Fibroblast of skin of back (primary cell): ENCODE results near the gene IMMT.
A peak's percentile ranks its signal among the peaks of the same experiment; 100 is the strongest.

Experiments used
- DNase-seq: peaks from one replicate; pipeline ENCODE4 v3.0.0-alpha.2; 2013

Gene IMMT

GRCh38 chr2:86140969-86141392, 54.3 kb downstream of the IMMT start:
- no peak for DNase-seq

- DNase-seq = no peak
Observed at GRCh38 chr2:86139981-86140380, 55.3 kb downstream of the IMMT start.

- DNase-seq = no peak
Observed at GRCh38 chr2:86138736-86139625, 56.3 kb downstream of the IMMT start.

- DNase-seq = no peak
Observed at GRCh38 chr2:86136141-86136540, 59.1 kb downstream of the IMMT start.

GRCh38 chr2:86135653-86136052, 59.6 kb downstream of the IMMT start:
- no peak for DNase-seq

- no peak for DNase-seq
Observed at GRCh38 chr2:86134709-86135108, 60.6 kb downstream of the IMMT start.

GRCh38 chr2:86124683-86125082, 70.6 kb downstream of the IMMT start:
- no peak for DNase-seq

- no peak for DNase-seq
Observed at GRCh38 chr2:86123328-86123925, 71.8 kb downstream of the IMMT start.

- no peak for DNase-seq
Observed at GRCh38 chr2:86118130-86118529, 77.1 kb downstream of the IMMT start.

- DNase-seq = no peak
Observed at GRCh38 chr2:86107031-86107430, 88.2 kb downstream of the IMMT start.

GRCh38 chr2:86105969-86106945, 89.0 kb downstream of the IMMT start, which contains the start of gene PTCD3:
Gene PTCD3, plus strand, starts transcription at chr2:86106235. Its CDS starts 13 bp downstream, at chr2:86106248.
- DNase-seq = peak; percentile 96

- peak; percentile 96 for DNase-seq
Observed at GRCh38 chr2:86105252-86105968, 89.9 kb downstream of the IMMT start, which contains the start of gene POLR1A. Gene POLR1A, minus strand, starts transcription at chr2:86105886. Its CDS starts 110 bp downstream, at chr2:86105776.

- DNase-seq = no peak
Observed at GRCh38 chr2:86102157-86102556, 93.1 kb downstream of the IMMT start.

GRCh38 chr2:86097913-86098312, 97.3 kb downstream of the IMMT start:
- no peak for DNase-seq

- DNase-seq = no peak
Observed at GRCh38 chr2:86097114-86097896, 98.0 kb downstream of the IMMT start.

- DNase-seq = no peak
Observed at GRCh38 chr2:86094229-86094628, 101.0 kb downstream of the IMMT start.
